GM18526 (cell line): ENCODE measurements around the gene VWA3B.

Source experiments
- POLR2A ChIP-seq: IDR thresholded peaks from 3 replicates; pipeline ENCODE4 v1.6.1; 2011; ENCODE audit not compliant: insufficient read length; ENCODE audit errors: extremely low read depth

The VWA3B gene

GRCh38 chr2:98148595-98149332, 61.8 kb downstream of the VWA3B start:
- no peak for TF ChIP-seq POLR2A

- TF ChIP-seq POLR2A = no peak
These were observed 62.3 kb downstream of the VWA3B start for GRCh38 chr2:98149333-98149697.

GRCh38 chr2:98153481-98153880, 66.5 kb downstream of the VWA3B start:
- no peak for TF ChIP-seq POLR2A

GRCh38 chr2:98155291-98155690, 68.3 kb downstream of the VWA3B start:
- no peak for TF ChIP-seq POLR2A

- no peak for TF ChIP-seq POLR2A
These were observed 68.7 kb downstream of the VWA3B start for GRCh38 chr2:98155716-98156115.

GRCh38 chr2:98156304-98156703, 69.3 kb downstream of the VWA3B start:
- TF ChIP-seq POLR2A = no peak

- TF ChIP-seq POLR2A = no peak
These were observed 70.6 kb downstream of the VWA3B start for GRCh38 chr2:98157557-98157956.

- no peak for TF ChIP-seq POLR2A
These were observed 71.3 kb downstream of the VWA3B start for GRCh38 chr2:98158305-98158704.

GRCh38 chr2:98160554-98160953, 73.6 kb downstream of the VWA3B start:
- no peak for TF ChIP-seq POLR2A

- no peak for TF ChIP-seq POLR2A
These were observed 74.2 kb downstream of the VWA3B start for GRCh38 chr2:98161186-98161585.

GRCh38 chr2:98164256-98164655, 77.3 kb downstream of the VWA3B start:
- no peak for TF ChIP-seq POLR2A

GRCh38 chr2:98165516-98166071, 78.6 kb downstream of the VWA3B start:
- no peak for TF ChIP-seq POLR2A

GRCh38 chr2:98167916-98168315, 80.9 kb downstream of the VWA3B start:
- no peak for TF ChIP-seq POLR2A

- no peak for TF ChIP-seq POLR2A
These were observed 83.1 kb downstream of the VWA3B start for GRCh38 chr2:98170076-98170475.

GRCh38 chr2:98172150-98172765, 85.3 kb downstream of the VWA3B start:
- no peak for TF ChIP-seq POLR2A

- no peak for TF ChIP-seq POLR2A
These were observed 86.0 kb downstream of the VWA3B start for GRCh38 chr2:98172951-98173350.
